ENCODE measurements around the gene MAP3K10.

DNA sequence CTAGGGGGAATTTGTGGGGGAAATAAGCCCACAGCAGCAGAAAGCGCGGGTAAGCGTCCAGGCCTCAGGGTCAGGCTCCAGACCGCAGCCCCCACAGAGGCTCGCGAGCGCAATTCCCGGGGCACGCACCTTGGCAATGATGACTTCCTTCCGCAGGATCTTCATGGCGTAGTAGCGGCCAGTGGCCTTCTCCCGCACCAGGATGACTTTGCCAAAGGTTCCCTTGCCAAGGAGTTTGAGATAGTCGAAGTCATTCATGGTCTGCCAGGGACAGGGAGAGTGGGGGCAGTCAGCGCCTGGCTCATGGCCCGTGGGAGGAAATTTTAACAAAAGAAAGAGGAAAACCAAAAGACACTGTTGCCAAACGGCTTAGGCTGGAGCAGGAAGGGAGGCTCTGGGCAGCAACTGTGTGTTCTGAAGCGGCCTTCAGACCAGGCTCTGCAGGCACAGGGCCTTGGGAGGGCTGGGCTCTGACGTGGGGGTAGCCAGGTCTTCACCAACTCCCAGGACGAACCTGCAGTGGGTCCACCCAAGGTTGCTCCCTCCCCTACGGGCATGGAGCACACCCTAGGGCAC, 50.7 kb downstream of the MAP3K10 start:
- TF ChIP-seq GATA2 (IDR thresholded peaks at IDR 0.05; ENCODE audit: low read depth, low read length) (no peak), GATA3 (IDR thresholded peaks at IDR 0.05; ENCODE audit: low read depth, low read length) (no peak)
